Esophagus muscularis mucosa (tissue), 3 donors: Measurements from ENCODE around the gene FAM186B.

ENCODE experiments used
- POLR2A ChIP-seq: fragments of 450-650 bp; IDR thresholded peaks from one replicate; pipeline ENCODE4 v1.6.1; 2017; ENCODE audit warnings: antibody characterized with exemption, moderate library complexity, mild to moderate bottlenecking, low read depth
- POLR2AphosphoS5 ChIP-seq, 2 donors: sonication (generic); formaldehyde crosslinking; IDR thresholded peaks; one replicate each; pipeline ENCODE4 v1.6.1; 2017; ENCODE audit warnings: antibody characterized with exemption in 2 of 2
- TF ChIP-seq, protein P1 (sequence below), 3 experiments: fragments of 200-600 bp in 2 of 3; fragments of 450-650 bp in 1 of 3; sonication (generic) in 2 of 3; IDR thresholded peaks; one replicate each; pipeline ENCODE4 v1.5.1; 2017 to 2019; ENCODE audit warnings: antibody characterized with exemption in 3 of 3, mild to moderate bottlenecking in 2 of 3, moderate library complexity in 1 of 3

DNA sequence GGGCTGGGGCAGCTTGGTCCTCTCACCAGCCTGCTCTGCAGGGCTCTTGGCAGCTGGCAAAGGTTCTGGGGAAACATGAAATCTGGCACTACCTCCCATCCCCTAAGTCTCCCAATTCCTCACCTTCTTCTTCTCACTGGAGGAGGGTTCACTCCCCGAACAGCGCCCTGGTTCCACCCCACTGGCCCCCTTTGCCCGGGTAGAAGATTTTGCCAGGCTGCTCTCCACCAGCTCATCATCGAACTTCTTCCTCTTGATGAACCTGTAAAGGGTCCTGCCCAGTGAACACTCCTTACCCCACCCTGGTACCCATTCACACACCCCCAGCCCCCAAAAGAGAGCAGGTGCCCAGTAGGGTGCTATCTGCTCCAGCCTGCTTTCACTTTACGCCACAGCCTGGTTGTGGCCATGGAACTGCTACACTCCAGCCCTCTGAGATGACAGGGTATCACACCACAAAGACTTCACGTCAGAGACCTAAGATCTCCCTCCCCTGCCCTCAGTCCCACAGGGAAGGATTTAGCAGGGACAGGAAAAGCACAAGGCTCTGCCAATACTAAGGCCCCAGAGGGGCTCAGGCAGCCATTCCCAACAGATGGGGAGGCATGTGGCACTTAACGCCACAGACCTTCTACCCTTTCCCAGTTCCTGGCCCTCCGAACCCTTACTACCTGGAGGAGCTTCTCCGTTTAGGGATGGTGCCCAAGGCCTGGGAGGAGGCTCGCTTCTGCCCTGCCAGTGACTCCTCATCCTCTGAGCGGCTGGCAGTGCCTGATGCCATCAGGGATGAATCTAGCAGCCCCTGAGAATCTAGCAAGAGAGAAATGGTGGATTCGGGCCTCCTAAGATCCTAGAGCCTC lies 39.8 kb downstream of the FAM186B start:
- TF ChIP-seq POLR2AphosphoS5 (IDR thresholded peaks at IDR 0.05) (no peak), POLR2A (no peak)
- TF ChIP-seq, protein P1, sequence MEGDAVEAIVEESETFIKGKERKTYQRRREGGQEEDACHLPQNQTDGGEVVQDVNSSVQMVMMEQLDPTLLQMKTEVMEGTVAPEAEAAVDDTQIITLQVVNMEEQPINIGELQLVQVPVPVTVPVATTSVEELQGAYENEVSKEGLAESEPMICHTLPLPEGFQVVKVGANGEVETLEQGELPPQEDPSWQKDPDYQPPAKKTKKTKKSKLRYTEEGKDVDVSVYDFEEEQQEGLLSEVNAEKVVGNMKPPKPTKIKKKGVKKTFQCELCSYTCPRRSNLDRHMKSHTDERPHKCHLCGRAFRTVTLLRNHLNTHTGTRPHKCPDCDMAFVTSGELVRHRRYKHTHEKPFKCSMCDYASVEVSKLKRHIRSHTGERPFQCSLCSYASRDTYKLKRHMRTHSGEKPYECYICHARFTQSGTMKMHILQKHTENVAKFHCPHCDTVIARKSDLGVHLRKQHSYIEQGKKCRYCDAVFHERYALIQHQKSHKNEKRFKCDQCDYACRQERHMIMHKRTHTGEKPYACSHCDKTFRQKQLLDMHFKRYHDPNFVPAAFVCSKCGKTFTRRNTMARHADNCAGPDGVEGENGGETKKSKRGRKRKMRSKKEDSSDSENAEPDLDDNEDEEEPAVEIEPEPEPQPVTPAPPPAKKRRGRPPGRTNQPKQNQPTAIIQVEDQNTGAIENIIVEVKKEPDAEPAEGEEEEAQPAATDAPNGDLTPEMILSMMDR (IDR thresholded peaks at IDR 0.05), result no peak
